NCI-H2029 treated with DMSO at 0.1 percent for 48 hours (cell line): ENCODE results near the gene PARD6A.

Experiments
- DNase-seq: peaks from one replicate; lab custom pipeline; 2025; lab: John Stamatoyannopoulos, UW

Gene PARD6A

DNA sequence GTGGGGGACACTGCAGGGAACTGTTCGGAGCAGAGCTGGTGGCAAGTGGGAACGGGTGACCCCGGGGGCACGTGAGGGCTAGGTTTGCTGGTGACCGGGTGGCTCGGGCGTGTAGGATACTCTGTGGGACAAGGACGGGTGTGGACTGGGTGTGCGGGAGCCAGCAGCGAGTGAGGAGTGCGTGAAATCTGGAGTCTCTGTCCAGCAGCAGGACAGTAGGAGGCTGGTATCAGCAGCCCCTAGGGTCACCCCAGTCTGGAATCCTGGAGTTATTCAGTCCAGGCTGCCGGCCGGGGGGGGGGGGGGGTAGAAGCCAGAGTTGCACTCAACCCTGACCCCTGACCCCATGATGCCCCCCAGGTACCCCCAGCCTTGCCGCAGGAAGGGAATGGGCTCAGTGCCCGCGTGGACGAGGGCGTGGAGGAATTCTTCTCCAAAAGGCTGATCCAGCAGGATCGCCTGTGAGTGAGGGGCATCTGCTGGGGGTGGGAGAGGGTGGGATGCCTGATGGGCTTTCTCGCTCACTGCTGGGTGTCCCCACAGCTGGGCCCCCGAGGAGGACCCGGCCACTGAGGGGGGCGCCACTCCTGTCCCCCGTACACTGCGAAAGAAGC is 6.9 kb upstream of the PARD6A start:
- no peak for DNase-seq

DNA sequence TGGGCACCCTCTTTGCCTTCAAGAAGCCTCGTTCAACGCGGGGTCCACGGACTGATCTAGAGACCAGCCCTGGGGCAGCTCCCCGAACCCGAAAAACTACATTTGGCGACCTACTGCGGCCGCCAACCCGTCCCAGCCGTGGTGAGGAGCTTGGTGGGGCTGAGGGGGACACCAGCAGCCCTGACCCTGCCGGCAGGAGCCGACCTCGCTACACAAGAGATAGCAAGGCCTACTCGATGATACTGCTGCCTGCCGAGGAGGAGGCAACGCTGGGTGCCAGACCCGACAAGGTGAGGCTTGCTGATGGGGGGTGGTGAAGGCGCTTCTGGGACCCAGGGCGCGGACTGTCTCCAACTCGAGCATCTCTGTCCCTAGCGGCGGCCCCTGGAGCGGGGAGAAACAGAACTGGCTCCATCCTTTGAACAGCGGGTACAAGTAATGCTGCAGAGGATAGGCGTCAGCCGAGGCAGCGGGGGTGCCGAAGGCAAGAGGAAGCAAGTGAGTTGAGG is 6.3 kb upstream of the PARD6A start:
- DNase-seq, result no peak

DNA sequence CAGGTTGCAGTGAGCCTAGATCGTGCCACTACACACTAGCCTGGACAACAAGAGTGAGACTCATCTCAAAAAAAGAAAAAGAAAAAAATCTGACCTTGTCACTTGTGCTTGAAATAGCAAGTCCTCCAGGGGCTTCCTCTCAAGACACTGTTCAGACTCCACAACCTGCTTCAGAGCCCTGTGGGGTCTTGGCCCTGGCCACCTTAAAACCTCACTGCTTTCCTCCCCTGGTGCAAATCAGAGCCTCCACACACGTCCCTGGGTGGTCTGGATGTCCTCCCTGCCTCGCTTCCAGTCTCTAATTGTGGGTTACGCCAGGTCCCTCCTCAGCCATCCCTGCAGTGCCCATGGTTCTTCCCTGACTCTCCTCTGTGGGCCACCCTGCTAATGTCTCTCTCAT is 5.4 kb upstream of the PARD6A start:
- DNase-seq, result no peak

DNA sequence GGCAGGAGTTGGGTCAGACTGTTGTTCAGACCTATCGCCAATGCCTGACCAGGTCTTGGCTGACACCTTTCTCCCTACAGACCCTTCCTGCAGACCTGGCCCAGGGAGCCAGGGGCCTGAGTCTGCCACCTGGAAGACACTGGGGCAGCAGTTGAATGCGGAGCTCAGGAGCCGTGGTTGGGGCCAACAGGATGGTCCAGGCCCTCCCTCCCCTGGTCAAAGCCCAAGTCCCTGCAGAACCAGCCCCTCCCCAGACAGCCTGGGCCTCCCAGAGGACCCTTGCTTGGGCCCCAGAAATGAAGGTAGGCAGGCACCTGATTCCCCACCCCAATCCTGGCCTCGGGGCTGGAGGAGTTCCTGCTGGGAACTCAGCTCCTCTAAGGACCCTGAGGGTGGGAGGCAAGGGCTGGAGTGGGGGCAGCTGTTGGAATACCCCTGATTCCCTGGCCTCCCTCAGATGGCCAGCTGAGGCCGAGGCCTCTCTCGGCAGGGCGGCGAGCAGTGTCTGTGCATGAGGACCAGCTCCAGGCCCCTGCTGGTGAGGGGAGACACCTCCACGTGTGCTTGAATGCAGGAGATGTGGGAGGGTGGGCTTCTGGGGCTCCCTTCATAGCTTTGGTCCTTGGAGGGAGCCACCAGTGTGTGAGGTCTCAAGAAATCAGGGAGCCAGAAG is 4.3 kb upstream of the PARD6A start:
- no peak for DNase-seq

DNA sequence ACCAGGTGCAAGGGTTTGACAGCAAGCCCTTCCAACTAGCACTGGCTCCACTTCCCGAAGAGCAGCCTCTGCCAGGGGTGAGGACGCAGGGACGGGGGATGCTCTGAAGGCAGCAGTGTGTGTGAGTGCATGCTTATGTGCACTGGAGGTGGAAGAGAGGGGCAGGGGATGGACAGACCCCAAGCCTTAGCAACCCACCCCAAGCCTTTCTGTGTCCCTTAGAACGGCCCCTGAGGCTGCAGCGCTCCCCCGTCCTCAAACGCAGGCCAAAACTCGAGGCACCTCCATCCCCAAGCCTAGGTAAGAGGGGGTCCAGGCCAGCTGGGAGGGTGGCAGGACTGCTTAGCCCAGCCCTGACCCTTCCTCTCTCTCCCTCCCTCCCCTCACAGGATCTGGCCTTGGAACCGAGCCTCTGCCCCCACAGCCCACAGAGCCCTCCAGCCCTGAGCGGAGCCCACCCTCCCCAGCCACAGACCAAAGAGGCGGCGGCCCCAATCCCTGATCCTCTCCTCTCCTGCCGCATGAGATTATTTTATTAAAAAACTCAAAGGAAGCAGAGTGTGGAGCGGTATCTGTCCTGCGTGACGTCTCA is 3.6 kb upstream of the PARD6A start:
- DNase-seq, result no peak

DNA sequence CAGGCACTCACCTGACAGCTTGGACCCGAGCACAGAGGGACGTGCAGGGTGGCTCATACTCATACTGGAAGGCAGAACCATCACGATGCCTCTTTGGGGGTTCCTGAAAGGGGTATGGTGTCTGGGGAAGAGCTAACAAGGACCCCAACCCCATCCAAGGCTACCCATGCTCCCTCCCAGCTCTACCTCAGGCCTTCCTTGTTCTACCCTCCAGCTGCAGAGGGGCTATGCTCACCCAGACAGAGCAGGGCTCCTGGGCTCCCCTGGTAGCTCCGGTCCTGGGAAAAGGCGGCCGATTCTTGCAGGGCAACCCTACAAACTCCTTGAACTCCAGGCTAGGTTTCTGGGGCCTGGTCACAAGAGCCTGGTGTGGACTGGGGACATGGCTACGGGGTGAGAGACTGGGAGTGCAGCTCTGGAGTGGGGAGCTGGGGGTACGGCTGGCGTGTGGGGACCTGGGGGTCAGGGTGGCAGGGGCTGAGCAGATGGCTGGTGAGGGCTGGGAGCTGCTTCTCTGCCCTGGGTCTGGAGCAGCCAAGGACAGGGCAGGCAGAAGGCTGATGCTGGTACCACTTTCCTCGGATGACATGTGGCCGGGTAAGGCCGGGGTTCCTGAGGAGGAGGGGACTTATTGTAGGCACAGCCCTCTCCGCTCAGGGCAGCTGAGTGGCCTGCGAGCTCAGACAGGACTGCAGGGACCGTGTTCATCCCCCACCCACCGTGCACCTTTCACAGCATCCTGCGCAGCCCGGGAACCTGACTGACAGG is 2.8 kb upstream of the PARD6A start:
- no peak for DNase-seq

DNA sequence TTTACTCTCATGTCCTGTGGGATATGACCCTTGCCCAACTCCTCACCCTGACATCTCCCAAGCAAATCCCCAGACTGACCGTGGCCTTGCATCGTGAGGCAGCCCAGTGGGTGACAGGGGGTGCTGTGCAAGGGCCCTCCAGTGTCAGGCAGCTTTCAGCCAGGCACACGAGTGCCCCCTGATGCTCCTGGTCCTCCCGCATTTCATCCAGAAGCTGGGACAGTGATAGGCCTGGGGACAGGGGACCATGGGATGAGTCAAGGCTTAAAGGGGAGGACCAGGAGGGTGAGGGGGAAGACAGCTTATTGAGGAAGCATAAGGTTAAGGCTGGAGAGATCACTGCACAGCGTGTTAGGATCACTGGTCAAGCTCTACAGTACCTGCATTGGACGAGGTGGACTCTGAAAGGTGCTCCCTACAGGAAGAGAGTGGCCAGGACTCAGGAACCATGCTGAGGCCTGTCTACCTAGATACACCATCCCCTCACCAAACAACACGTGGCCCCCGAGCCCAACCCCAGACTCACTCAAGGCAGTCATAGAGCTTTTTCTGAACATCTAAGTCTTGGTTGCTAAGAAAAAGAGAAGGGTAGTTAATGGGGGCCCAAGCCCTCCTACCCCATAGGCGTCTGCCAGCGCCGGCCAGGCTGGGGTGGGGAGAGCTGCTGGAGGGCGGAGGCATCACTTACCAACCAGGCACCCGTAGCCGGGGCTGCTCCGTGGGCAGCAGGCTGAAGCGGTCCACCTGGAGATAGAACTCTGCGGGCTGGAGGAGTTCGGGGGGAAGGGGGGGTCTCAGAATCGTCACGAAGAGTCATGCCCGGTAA is 1.7 kb upstream of the PARD6A start:
- no peak for DNase-seq

DNA sequence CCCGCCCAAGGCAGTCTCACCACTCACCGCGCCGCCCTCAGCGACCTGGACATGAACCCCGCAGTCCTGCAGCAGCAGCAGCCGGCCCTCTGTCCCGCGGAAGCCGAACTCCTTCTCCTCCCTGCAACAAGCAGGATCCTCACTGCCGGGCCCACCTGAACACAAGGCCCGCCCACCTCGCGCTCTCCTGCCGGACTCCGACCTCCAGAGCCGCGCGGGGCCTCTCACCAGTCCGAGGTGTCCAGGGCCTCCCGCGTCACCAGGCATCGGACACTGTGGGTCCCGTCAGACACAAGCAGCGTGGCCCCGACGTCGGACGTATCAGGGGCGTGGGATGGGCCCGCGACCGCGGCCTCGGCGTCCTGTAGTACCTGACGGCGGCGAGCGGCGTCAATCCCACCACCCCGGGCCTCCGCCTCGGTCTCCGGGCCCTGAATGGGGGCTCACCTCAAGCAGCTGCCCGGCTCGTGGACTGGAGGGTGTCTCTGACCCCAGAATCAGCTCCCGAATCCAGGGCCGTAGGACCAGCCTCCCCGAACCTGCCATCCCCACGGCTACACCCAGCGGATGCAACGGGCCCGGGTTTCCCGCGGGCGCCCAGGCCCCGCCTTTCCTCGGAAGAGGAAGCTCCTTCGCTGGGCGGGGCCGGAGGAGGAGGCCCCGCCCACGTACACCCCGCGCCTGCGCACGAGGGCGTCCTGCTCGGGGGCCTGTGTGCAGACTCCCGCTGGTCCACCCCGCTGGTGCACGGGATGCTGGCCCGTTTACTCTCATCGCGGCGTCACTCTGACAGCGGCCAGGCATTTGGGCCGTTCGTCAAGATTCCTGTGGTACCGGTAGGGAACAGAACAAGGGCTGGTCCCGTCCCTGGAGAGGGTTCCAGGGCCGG is 841 bp upstream of the PARD6A start, which contains the start of gene ACD:
Gene ACD (minus strand): TSS at position 586 of the 889 bp plus-strand sequence. CDS start 40 bp downstream, at position 546.
- peak; percentile 18 for DNase-seq

DNA sequence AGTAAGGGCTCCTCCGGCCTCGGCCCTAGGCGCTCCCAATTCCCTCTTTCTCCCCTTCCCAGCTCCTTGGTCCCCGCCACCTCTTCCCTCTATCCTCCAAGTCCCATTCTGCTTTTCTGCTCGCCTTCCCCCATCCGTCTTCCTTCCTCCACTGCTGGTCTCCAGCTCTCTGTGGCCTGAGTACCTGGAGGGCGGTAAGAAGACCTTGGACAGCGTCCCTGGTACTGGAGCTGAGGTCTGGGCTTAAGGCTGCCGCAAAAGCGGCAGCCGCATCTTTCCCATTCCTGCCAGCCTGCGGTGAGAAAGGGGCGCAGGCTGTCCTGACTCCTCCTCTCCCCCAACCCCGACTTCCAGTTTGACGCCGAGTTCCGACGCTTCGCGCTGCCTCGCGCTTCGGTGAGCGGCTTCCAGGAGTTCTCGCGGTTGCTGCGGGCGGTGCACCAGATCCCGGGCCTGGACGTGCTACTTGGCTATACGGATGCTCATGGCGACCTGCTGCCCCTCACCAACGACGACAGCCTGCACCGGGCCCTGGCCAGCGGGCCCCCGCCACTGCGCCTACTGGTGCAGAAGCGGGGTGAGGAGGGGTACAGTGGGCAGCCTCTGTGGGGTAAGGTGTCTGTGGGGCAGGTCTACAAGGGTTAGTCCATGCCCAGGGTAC is 471 bp downstream of the PARD6A start:
- DNase-seq, result no peak

DNA sequence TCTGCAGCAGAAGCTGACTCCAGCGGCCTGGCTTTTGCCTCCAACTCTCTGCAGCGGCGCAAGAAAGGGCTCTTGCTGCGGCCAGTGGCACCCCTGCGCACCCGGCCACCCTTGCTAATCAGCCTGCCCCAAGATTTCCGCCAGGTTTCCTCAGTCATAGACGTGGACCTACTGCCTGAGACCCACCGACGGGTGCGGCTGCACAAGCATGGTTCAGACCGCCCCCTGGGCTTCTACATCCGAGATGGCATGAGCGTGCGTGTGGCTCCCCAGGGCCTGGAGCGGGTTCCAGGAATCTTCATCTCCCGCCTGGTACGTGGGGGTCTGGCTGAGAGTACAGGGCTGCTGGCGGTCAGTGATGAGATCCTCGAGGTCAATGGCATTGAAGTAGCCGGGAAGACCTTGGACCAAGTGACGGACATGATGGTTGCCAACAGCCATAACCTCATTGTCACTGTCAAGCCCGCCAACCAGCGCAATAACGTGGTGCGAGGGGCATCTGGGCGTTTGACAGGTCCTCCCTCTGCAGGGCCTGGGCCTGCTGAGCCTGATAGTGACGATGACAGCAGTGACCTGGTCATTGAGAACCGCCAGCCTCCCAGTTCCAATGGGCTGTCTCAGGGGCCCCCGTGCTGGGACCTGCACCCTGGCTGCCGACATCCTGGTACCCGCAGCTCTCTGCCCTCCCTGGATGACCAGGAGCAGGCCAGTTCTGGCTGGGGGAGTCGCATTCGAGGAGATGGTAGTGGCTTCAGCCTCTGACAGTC is 1.3 kb downstream of the PARD6A start:
- DNase-seq, result no peak

DNA sequence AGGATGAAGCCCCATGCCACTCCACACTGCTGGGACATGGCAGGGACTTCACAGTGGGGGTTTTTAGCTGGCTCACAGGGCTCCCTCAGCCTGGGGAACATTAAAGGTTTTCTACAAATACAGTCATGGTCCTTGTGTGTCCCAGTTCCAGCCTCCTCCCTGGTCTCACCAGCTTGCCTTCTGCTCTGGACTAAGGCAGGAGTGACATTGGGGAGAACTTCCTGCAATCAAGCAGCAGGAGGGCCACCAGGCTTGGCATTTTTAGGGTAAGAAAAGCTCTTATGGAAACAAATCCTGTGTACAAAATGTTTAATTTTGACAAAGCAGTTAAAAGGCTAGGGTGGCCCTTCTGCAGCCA is 1.9 kb downstream of the PARD6A start:
- no peak for DNase-seq

DNA sequence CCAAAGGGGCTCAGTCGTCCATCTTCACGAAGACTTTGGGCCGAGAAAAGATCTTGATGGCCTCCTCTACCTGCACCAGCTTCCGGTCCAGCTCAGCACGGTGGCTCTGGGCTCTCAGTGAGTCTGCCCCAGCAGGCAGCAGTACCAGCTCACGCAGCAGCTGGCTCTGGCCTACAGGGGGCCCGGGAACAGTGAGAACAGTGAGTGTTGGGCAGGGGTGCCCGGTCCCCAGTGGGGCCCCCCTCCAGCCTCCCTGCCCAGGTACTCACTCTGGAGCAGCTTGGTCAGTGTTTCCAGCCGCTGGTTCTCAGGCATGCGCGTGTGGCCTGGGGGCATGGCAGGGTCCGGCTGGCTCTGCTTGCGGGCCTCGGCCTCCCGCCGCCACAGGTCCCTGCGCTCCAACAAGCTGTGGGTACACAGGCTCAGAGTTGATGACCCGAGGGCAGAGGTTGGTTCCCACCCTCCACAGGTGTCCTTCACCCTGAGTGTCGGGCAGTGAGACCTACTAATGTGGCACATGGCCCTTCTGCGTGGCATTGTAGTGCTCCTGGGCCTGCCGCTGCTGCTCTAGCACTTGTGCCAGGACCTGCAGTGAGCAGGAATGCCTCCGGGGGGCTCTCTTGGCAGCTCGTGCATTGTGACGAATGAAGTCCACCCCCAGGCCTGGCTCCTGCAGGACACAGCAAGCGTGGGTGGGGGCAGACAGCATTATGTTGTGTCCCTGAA is 2.6 kb downstream of the PARD6A start:
- no peak for DNase-seq

DNA sequence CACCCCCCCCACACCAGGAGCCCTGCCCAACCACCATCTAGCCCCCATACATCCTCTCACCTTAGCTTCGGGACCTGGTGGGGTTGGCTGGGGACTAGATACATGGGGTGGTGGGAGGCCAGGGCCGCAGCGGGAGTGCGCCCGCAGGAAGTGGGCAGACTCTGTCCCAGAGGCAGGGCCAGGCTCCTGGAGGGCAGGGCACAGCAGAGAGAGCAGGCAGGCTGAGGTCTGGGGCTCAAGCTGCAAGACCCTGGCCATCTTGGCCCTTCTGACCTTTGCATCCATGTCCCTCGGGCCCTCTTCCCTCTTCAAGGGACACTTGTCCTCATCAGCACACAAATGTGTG is 3.1 kb downstream of the PARD6A start:
- DNase-seq, result no peak

DNA sequence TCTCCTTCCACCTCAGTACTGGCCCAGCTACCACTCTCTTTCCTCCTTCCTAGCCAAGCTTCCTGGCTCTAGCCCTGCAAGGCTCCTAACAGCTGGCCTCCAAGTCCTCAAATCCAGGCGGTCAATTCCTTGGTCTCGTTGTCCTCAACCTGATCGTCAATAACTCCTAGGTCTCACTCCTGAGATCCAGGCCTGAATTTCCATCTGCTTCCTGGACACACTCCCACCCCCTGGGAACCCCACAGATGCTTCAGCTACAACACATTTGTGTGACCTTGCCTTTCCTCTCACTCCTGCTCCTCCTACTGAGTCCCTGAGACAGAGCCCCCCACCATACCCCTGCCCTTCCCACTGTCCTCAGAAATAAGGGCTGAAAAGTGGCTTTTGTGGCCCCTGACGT is 3.5 kb downstream of the PARD6A start:
- no peak for DNase-seq

DNA sequence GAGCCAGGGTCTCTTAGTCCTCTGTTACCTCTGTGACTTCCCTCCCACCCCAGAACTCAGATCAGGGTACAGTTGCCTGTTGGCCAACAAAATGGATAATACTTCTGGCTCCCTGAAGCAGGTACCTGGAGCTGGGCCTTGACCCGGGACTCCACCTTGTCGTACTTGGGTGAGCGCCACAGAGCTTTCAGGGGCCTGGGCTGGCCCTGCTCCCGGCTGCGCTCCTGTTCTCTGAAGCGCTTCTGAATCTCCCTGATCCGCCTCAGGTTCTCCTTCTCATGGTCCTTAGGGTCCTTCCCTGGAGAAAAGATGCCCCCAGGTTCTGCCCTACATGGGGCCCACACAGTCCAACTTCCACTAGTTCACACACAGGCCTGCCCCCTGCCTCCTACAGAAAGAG is 4.1 kb downstream of the PARD6A start:
- DNase-seq, result no peak

DNA sequence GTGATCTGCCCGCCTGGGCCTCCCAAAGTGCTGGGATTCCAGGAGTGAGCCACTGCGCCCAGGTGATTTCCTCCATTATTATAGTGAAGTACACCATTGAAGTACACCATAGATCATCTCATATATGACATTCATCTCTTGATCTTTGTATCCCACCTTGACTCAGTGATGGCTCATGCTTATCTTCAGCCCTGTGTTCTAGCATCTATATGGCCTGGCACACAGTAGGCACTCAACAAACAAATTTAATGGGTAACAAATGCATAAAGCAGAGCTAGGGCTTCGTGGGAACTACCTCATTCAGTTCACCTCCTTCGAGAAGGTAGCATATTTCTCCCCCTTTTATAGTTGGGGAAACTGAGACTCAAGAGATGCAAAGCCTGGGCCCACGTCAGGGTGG is 4.8 kb downstream of the PARD6A start:
- DNase-seq, result no peak

DNA sequence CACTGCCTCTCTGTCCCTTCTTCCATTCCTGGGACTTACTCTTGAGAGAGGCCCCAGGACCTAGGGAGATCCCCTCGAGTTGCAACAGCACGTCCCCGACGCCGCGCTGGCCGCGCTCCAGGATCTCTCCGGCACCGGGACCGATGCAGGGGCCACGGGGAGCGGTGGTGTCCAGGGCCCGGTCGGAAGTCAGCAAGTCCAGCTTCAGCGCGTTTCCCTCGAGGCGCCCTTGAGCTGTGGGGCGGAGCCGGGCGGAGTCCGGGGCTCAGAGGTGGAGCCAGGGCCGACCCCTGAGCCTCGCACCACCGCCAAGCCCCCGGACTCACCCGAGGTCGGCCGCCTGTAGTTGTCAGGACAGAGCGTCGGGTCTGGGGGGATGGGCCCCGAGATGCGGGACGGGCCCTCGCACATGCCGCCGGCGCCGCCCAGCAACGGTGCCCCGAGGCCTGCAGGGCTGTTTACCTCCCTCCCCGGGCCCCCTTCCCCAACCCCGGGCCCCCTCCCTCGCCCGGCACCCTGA is 5.3 kb downstream of the PARD6A start:
- DNase-seq, result no peak

DNA sequence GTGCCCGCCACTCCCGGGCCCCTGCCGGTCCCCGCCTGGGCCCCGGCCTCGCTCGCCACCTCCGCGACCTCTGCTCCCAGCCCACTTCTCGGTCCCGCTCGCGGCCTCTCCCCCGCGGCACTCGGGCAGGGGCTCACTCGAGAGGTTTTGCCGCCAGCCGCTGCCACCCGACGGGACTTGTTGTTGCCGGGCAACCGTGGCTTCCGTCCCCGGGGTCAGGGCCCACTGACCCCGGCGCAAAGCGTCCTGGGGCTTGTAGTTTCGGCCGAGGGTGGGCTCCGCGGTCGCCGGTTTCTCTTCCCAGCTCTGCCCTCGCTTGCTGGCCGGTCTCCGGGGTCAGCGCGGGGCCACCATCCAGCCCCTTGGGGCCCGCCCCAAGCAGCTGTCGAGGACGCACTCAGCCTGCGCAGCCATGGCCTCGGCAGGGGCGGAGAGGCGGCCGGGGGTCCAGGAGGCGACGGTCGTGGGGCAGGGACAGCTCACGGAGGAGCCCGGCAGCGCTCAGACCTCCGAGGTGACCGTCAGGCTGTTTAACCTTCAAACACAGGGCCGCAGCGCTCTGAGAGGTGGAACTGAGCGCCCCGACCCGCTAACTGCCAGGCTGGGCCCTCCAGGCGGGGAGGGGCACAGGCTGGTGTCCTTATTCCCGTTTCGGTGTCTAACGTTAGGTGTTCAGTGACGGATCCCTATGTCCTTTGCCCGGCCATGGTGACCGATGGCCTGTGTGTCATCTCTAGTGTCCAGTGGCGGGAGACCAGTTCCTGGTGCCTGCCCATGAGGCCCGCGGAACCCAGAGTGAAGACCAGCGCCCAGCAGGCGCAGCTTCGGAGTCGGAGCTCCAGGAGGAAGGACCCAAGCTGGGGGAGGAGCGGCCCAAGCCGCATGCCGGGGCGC is 6.0 kb downstream of the PARD6A start, which contains the start of the genes C16orf86 and ENKD1:
Gene C16orf86 (plus strand): TSS at position 256 of the 894 bp plus-strand sequence. CDS start 157 bp downstream, at position 413.
Gene ENKD1 (minus strand): TSS at position 192 of the 894 bp plus-strand sequence. CDS start 308 bp downstream, outside the sequence.
- no peak for DNase-seq
